GM12878 (cell line): Measurements from ENCODE around the gene NR3C1. TPM values are rescaled to one million over a fixed set of nuclear protein-coding genes. Genes with fewer than 3 reads are reported as not detected.

Experiments used
- ATAC-seq: fragments of 200-7000 bp; cut with Tn5 transposase; 3 replicates; pipeline ENCODE4 v1.9.1; 2020; ENCODE audit warnings: mild to moderate bottlenecking, moderate library complexity
- Bru-seq: library from RNA; stranded (reverse); fragments of 400-500 nt; gene quantifications from one replicate; lab custom pipeline; 2021; lab: Mats Ljungman, UMichigan
- BruChase-seq, 2 experiments: library from RNA; stranded (reverse); fragments of 400-500 nt; gene quantifications; one replicate each; lab custom pipeline; 2021; lab: Mats Ljungman, UMichigan
- BruUV-seq: library from RNA; stranded (reverse); fragments of 400-500 nt; replicated peaks from 2 replicates; lab custom pipeline; 2021; lab: Mats Ljungman, UMichigan
- CTCF ChIA-PET: fragments of 300-600 bp; sonication (Branson Sonifier 250); formaldehyde crosslinking; extraction: SDS; loops from one replicate; lab custom pipeline; 2021; ENCODE audit warnings: inconsistent platforms; lab: Yijun Ruan, JAX
- POLR2A ChIA-PET: fragments of 350-600 bp; formaldehyde crosslinking; extraction: SDS; loops from one replicate; lab custom pipeline; 2021; ENCODE audit warnings: inconsistent platforms; lab: Charles Lee
- RAD21 ChIA-PET: fragments of 300-600 bp; sonication (Branson Sonifier 250); formaldehyde crosslinking; loops from one replicate; lab custom pipeline; 2023; ENCODE audit warnings: antibody characterized with exemption; ENCODE audit not compliant: unreplicated experiment; lab: Charles Lee
- SMC1A ChIA-PET: fragments of 300-600 bp; sonication (Branson Sonifier 250); formaldehyde crosslinking; loops from one replicate; lab custom pipeline; 2023; ENCODE audit not compliant: unreplicated experiment, uncharacterized antibody; lab: Charles Lee
- DNase-seq: peaks from one replicate; pipeline ENCODE4 v3.0.0-alpha.2; 2011; ENCODE audit warnings: low read depth, low spot score
- FAIRE-seq: peaks from 3 replicates; lab custom pipeline; 2011; peaks lifted over from hg19 to GRCh38; lab: Jason Lieb, UNC
- H2AFZ ChIP-seq: 2 replicates; pipeline ENCODE4 v1.6.0; 2011; ENCODE audit warnings: low read depth, low read length, control low read depth; ENCODE audit not compliant: control insufficient read depth
- H3K27ac ChIP-seq: 2 replicates; pipeline ENCODE4 v1.5.1; 2011; ENCODE audit warnings: control low read depth; ENCODE audit not compliant: control insufficient read depth, insufficient read depth
- H3K27me3 ChIP-seq, 2 experiments: replicated peaks in 1 of 2; 2 replicates each; pipeline versions ENCODE4 v1.6.0 to v1.6.1; 2011; ENCODE audit warnings: low read length in 1 of 2; ENCODE audit not compliant: control insufficient read depth in 2 of 2, insufficient read depth in 2 of 2
- H3K36me3 ChIP-seq, 2 experiments: 2 replicates each; pipeline ENCODE4 v1.5.1; 2011; ENCODE audit warnings: low read length in 1 of 2; ENCODE audit not compliant: control insufficient read depth in 2 of 2, insufficient read depth in 2 of 2
- H3K4me1 ChIP-seq: 2 replicates; pipeline ENCODE4 v1.6.1; 2011; ENCODE audit warnings: mild to moderate bottlenecking, low read length, moderate library complexity, mixed read lengths; ENCODE audit not compliant: control insufficient read depth, insufficient read depth
- H3K4me2 ChIP-seq: 2 replicates; pipeline ENCODE4 v1.6.0; 2011; ENCODE audit warnings: control low read depth; ENCODE audit not compliant: control insufficient read depth, insufficient read depth
- H3K4me3 ChIP-seq: fragments of 200-600 bp; sonication (generic); 2 replicates; pipeline ENCODE4 v1.5.1; 2016
- H3K79me2 ChIP-seq: 2 replicates; pipeline ENCODE4 v1.6.0; 2011; ENCODE audit warnings: low read length; ENCODE audit not compliant: control insufficient read depth, insufficient read depth
- H3K9ac ChIP-seq: 2 replicates; pipeline ENCODE4 v1.8.0; 2011; ENCODE audit warnings: low read length, control low read depth, mixed read lengths; ENCODE audit not compliant: control insufficient read depth, insufficient read depth
- H3K9me3 ChIP-seq: replicated peaks from 3 replicates; pipeline ENCODE4 v1.5.1; 2011; ENCODE audit warnings: mild to moderate bottlenecking, low read length; ENCODE audit not compliant: control insufficient read depth, insufficient read depth
- H4K20me1 ChIP-seq: 2 replicates; pipeline ENCODE4 v1.6.0; 2011; ENCODE audit not compliant: control insufficient read depth, insufficient read depth
- ELK1 ChIP-seq: IDR thresholded peaks from 2 replicates; pipeline ENCODE4 v1.6.1; 2012; ENCODE audit warnings: low read depth, low read length, improper control_type of control experiment
- GABPA ChIP-seq: IDR thresholded peaks from 2 replicates; pipeline ENCODE4 v1.6.1; 2014; ENCODE audit warnings: antibody characterized with exemption, low read depth, mild to moderate bottlenecking, inconsistent platforms
- HDGF ChIP-seq: fragments of 450-650 bp; IDR thresholded peaks from 2 replicates; pipeline ENCODE4 v1.6.1; 2016; ENCODE audit warnings: antibody characterized with exemption
- IRF5 ChIP-seq: fragments of 450-650 bp; IDR thresholded peaks from 2 replicates; pipeline ENCODE4 v1.6.1; 2017; ENCODE audit warnings: borderline replicate concordance
- JUNB ChIP-seq: IDR thresholded peaks from 2 replicates; pipeline ENCODE4 v1.6.1; 2016; ENCODE audit warnings: antibody characterized with exemption, mild to moderate bottlenecking
- POU2F2 ChIP-seq: IDR thresholded peaks from 3 replicates; pipeline ENCODE4 v1.6.1; 2011; ENCODE audit warnings: low read depth, mild to moderate bottlenecking, low read length, borderline replicate concordance
- WGBS: methylation state at CpG from one replicate; pipeline ENCODE4 v1.1.6; 2016; ENCODE audit warnings: low lambda C conversion rate; ENCODE audit not compliant: insufficient replicate concordance, insufficient coverage; ENCODE audit errors: missing lambda C conversion rate; 5-methylcytosine and 5-hydroxymethylcytosine counted together
- in situ Hi-C: fragments of 300-500 bp; cut with MboI; formaldehyde crosslinking; loops from 9 replicates; pipeline ENCODE4 v1.14.3; 2018; ENCODE audit warnings: mixed read lengths
- intact Hi-C: fragments of 100-400 bp; cut with micrococcal nuclease; formaldehyde crosslinking; loops from one replicate; pipeline ENCODE4 v1.14.2; 2022; ENCODE audit not compliant: unreplicated experiment
- long read RNA-seq, 2 experiments: library from polyadenylated mRNA; unstranded; transcript quantifications; one replicate each; pipeline ENCODE4 v2.0.0, GENCODE V29; 2019 to 2020
- polyA minus RNA-seq, 3 experiments: library from RNA; depleted of rRNA, polyadenylated mRNA; stranded (reverse); fragments of >200 nt; gene quantifications; 2 replicates each; pipeline ENCODE4 v1.2.3, GENCODE V29; 2011
- polyA plus RNA-seq, 11 experiments: library from polyadenylated mRNA; depleted of rRNA in 4 of 11; unstranded in 6 of 11; stranded (reverse) in 5 of 11; fragments of >200 nt; fragmentation: Nextera tagmentation in 4 of 11; fragmentation: Illumina TruSeq in 1 of 11; extraction: Ambion mirVana in 4 of 11; extraction: Trizol in 1 of 11; gene quantifications; 1 replicate in 1 of 11; 2 replicates in 10 of 11; pipeline versions ENCODE4 v1.2.1 to v1.2.3, GENCODE V29; 2011 to 2016; ENCODE audit warnings: inconsistent platforms in 2 of 11, missing spikeins in 2 of 11, low read depth in 1 of 11
- total RNA-seq, 4 experiments: library from RNA; depleted of rRNA in 3 of 4; stranded (reverse); fragments of >200 nt in 3 of 4; fragmentation: Illumina TruSeq in 1 of 4; extraction: Trizol in 1 of 4; gene quantifications; 2 replicates each; pipeline versions ENCODE4 v1.2.1 to v1.2.3, GENCODE V29; 2013 to 2021
- TF ChIP-seq, protein P1 (sequence below): fragments of 450-650 bp; IDR thresholded peaks from 2 replicates; pipeline ENCODE4 v1.6.1; 2016; ENCODE audit warnings: mild to moderate bottlenecking
- TF ChIP-seq, protein P2 (sequence below): fragments of 150-350 bp; IDR thresholded peaks from 2 replicates; pipeline ENCODE4 v1.6.1; 2016; ENCODE audit warnings: low read depth, low read length

Gene NR3C1
- total RNA-seq (2013; cell fraction: nucleolus; rRNA removed), result 658 and 663 TPM in 2 replicates
- total RNA-seq (2014; rRNA removed) (79.9 and 108 TPM in 2 replicates), total RNA-seq (2014; rRNA removed; fragmentation: Illumina TruSeq; extraction: Trizol) (104 and 114 TPM in 2 replicates), total RNA-seq (2021) (124 and 134 TPM in 2 replicates), polyA plus RNA-seq (2011; rRNA removed) (141 and 181 TPM in 2 replicates), polyA plus RNA-seq (2014; fragmentation: Illumina TruSeq; extraction: Trizol) (83.7 and 104 TPM in 2 replicates), polyA plus RNA-seq (2014; fragmentation: Nextera tagmentation; extraction: Ambion mirVana) (100 to 1,000 TPM in 1 of 2 experiments, 10 to 100 TPM in 1; 89.0 to 119 TPM), polyA plus RNA-seq (2014; rRNA removed) (37.2 and 49.7 TPM in 2 replicates), polyA plus RNA-seq (2016; fragmentation: Nextera tagmentation; extraction: Ambion mirVana) (100 to 1,000 TPM; 114 to 123 TPM), polyA minus RNA-seq (2011; rRNA and poly(A)+ RNA removed) (252 and 261 TPM in 2 replicates), Bru-seq, nascent RNA (percentile 99 among the genes with signal in this experiment), BruChase-seq, experiment 1, labeled RNA remaining after a 6-hour chase (percentile 90 among the genes with signal in this experiment), BruChase-seq, experiment 2, labeled RNA remaining after a 2-hour chase (percentile 97 among the genes with signal in this experiment)
- 38.5 TPM for polyA plus RNA-seq (2011; ENCODE audit: low read depth)
- polyA plus RNA-seq (2011; cell fraction: cytosol; rRNA removed), result 63.4 and 85.5 TPM in 2 replicates
- 55.0 and 75.3 TPM in 2 replicates for polyA plus RNA-seq (2011; cell fraction: nucleus; rRNA removed)
- polyA plus RNA-seq (2012), result 41.4 and 59.0 TPM in 2 replicates
- 80.9 and 85.6 TPM in 2 replicates for polyA minus RNA-seq (2011; cell fraction: cytosol; rRNA and poly(A)+ RNA removed)
- polyA minus RNA-seq (2011; cell fraction: nucleus; rRNA and poly(A)+ RNA removed), result 189 and 197 TPM in 2 replicates
- long read RNA-seq, experiment 1, full-length matches to known transcripts, result 9 of 39 reads
- long read RNA-seq, experiment 1, partial matches to known transcripts, result 24 of 39 reads
- long read RNA-seq, experiment 1, other reads (novel, unspliced or antisense), result 6 of 39 reads
- long read RNA-seq, experiment 2, full-length matches to known transcripts, result 25 of 367 reads
- long read RNA-seq, experiment 2, partial matches to known transcripts, result 263 of 367 reads
- long read RNA-seq, experiment 2, other reads (novel, unspliced or antisense), result 79 of 367 reads

GRCh38 chr5:143403593-143404415 is at the start of gene NR3C1:
NR3C1 (minus strand) TSS chr5:143403686; CDS start chr5:143400839, 2,847 bp downstream.
- Histone ChIP-seq H3K27ac (peak within 1 kb of the TSS; percentile 99), H2AFZ (peak within 1 kb of the TSS; percentile 100), H3K4me3 (peak within 1 kb of the TSS; percentile 83), H3K27me3 (no peaks in the 10 kb centered on the region), H3K9me3 (no peaks in the 10 kb centered on the region; the same call in 1 of the 3 replicates), H3K4me1 (no peaks in the 10 kb centered on the region), H3K9ac (peak within 1 kb of the TSS; percentile 99), H4K20me1 (no peaks in the 10 kb centered on the region; the same call in 1 of the 2 replicates), H3K36me3 (peaks cover 0 to 12% of the 10 kb centered on the region in 2 experiments; a peak in 3 of 4 replicates), H3K79me2 (peaks cover 68% of the 10 kb centered on the region), H3K4me2 (peak within 1 kb of the TSS; percentile 64; the same call in 1 of the 2 replicates)
- intact Hi-C loops, result loop anchor here (1.0 to 10.0 kb wide), 11 partner anchors 31 to 783 kb away; no protein-coding TSS in a partner anchor
- POLR2A ChIA-PET, result interaction anchor here (0.6 to 3.0 kb wide), 16 partner anchors 8 to 785 kb away, joined by 3 to 28 read pairs (median 4); no protein-coding TSS in a partner anchor
- no peak for FAIRE-seq
- in situ Hi-C loops, result loop anchor here (5.0 to 10.0 kb wide), 2 partner anchors 182 to 379 kb away; no protein-coding TSS in a partner anchor
- SMC1A ChIA-PET, result interaction anchor here (0.6 to 3.0 kb wide), 23 partner anchors 9 to 784 kb away, joined by 3 to 20 read pairs (median 5); no protein-coding TSS in a partner anchor
- no TSS peak for BruUV-seq
- peak; percentile 51 for ATAC-seq
- no peak for DNase-seq
- CTCF ChIA-PET, result interaction anchor here (0.5 to 2.9 kb wide), 26 partner anchors 9 to 783 kb away, joined by 3 to 34 read pairs (median 4); no protein-coding TSS in a partner anchor
- WGBS, result under 1% methylated on average over 69 of the region's 114 CpGs
- RAD21 ChIA-PET, result interaction anchor here (0.6 to 3.0 kb wide), 43 partner anchors 10 to 789 kb away, joined by 3 to 78 read pairs (median 5); no protein-coding TSS in a partner anchor
- TF ChIP-seq, protein P1, sequence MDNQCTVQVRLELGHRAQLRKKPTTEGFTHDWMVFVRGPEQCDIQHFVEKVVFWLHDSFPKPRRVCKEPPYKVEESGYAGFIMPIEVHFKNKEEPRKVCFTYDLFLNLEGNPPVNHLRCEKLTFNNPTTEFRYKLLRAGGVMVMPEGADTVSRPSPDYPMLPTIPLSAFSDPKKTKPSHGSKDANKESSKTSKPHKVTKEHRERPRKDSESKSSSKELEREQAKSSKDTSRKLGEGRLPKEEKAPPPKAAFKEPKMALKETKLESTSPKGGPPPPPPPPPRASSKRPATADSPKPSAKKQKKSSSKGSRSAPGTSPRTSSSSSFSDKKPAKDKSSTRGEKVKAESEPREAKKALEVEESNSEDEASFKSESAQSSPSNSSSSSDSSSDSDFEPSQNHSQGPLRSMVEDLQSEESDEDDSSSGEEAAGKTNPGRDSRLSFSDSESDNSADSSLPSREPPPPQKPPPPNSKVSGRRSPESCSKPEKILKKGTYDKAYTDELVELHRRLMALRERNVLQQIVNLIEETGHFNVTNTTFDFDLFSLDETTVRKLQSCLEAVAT, result no peak
- TF ChIP-seq, protein P2, sequence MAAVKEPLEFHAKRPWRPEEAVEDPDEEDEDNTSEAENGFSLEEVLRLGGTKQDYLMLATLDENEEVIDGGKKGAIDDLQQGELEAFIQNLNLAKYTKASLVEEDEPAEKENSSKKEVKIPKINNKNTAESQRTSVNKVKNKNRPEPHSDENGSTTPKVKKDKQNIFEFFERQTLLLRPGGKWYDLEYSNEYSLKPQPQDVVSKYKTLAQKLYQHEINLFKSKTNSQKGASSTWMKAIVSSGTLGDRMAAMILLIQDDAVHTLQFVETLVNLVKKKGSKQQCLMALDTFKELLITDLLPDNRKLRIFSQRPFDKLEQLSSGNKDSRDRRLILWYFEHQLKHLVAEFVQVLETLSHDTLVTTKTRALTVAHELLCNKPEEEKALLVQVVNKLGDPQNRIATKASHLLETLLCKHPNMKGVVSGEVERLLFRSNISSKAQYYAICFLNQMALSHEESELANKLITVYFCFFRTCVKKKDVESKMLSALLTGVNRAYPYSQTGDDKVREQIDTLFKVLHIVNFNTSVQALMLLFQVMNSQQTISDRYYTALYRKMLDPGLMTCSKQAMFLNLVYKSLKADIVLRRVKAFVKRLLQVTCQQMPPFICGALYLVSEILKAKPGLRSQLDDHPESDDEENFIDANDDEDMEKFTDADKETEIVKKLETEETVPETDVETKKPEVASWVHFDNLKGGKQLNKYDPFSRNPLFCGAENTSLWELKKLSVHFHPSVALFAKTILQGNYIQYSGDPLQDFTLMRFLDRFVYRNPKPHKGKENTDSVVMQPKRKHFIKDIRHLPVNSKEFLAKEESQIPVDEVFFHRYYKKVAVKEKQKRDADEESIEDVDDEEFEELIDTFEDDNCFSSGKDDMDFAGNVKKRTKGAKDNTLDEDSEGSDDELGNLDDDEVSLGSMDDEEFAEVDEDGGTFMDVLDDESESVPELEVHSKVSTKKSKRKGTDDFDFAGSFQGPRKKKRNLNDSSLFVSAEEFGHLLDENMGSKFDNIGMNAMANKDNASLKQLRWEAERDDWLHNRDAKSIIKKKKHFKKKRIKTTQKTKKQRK, result no peak
- TF ChIP-seq POU2F2 (peak; percentile 68; the same call in 1 of the 3 replicates), JUNB (no peak), HDGF (no peak), GABPA (no peak), ELK1 (no peak), IRF5 (peak; percentile 61; the same call in 1 of the 2 replicates)
